Stimulated activated CD8-positive, alpha-beta memory T cell treated with anti-CD3 and anti-CD28 coated beads, Interleukin-15, amount 100 ng/mL, for 24 hours (primary cell): ENCODE measurements around the gene SPON2.

Experiments
- DNase-seq: peaks from one replicate; pipeline ENCODE4 v3.0.0-alpha.2; 2020; ENCODE audit warnings: low read depth

Gene SPON2

GRCh38 chr4:1195109-1195671 is 22.8 kb upstream of the SPON2 start:
- no peak for DNase-seq

- DNase-seq = no peak
These were observed 21.9 kb upstream of the SPON2 start for GRCh38 chr4:1194010-1194900.

GRCh38 chr4:1193206-1194009 is 21.0 kb upstream of the SPON2 start:
- no peak for DNase-seq

- no peak for DNase-seq
These were observed 20.3 kb upstream of the SPON2 start for GRCh38 chr4:1192493-1193205.

- DNase-seq = no peak
These were observed 19.7 kb upstream of the SPON2 start for GRCh38 chr4:1192091-1192492.

GRCh38 chr4:1191621-1192020 is 19.2 kb upstream of the SPON2 start:
- DNase-seq = no peak

- no peak for DNase-seq
These were observed 14.8 kb upstream of the SPON2 start for GRCh38 chr4:1187182-1187581.

- no peak for DNase-seq
These were observed 11.8 kb upstream of the SPON2 start for GRCh38 chr4:1183985-1184773.

- DNase-seq = no peak
These were observed 9.9 kb upstream of the SPON2 start for GRCh38 chr4:1182313-1182712.

- DNase-seq = no peak
These were observed 8.3 kb upstream of the SPON2 start for GRCh38 chr4:1180663-1181062.

GRCh38 chr4:1179976-1180375 is 7.6 kb upstream of the SPON2 start:
- DNase-seq = no peak

- no peak for DNase-seq
These were observed 6.7 kb upstream of the SPON2 start for GRCh38 chr4:1179089-1179441.

GRCh38 chr4:1178300-1179088 is 6.1 kb upstream of the SPON2 start:
- no peak for DNase-seq

- DNase-seq = no peak
These were observed 5.1 kb upstream of the SPON2 start for GRCh38 chr4:1177274-1178141.

- no peak for DNase-seq
These were observed 4.3 kb upstream of the SPON2 start for GRCh38 chr4:1176398-1177273.

- DNase-seq = no peak
These were observed 3.3 kb upstream of the SPON2 start for GRCh38 chr4:1175635-1176229.

- no peak for DNase-seq
These were observed 2.7 kb upstream of the SPON2 start for GRCh38 chr4:1174941-1175634.
